ENCODE data around the gene PCDH9.

Gene PCDH9

GRCh38 chr13:67048821-67049150 lies 181.3 kb downstream of the PCDH9 start:
- no peaks in the 10 kb centered on the region for H3K9me3 ChIP-seq
- H3K27ac ChIP-seq = no peak overlapping the region
- H3K4me1 ChIP-seq (ENCODE audit: control insufficient read depth in 1 of 2, insufficient read depth in 1 of 2, low read depth in 1 of 2, low read length in 1 of 2) = no peaks in the 10 kb centered on the region
- no peak overlapping the region for H3K4me3 ChIP-seq (ENCODE audit: low read depth in 1 of 2, low read length in 1 of 2)
- H3K36me3 ChIP-seq = no peaks in the 10 kb centered on the region
- TF ChIP-seq, protein P1, sequence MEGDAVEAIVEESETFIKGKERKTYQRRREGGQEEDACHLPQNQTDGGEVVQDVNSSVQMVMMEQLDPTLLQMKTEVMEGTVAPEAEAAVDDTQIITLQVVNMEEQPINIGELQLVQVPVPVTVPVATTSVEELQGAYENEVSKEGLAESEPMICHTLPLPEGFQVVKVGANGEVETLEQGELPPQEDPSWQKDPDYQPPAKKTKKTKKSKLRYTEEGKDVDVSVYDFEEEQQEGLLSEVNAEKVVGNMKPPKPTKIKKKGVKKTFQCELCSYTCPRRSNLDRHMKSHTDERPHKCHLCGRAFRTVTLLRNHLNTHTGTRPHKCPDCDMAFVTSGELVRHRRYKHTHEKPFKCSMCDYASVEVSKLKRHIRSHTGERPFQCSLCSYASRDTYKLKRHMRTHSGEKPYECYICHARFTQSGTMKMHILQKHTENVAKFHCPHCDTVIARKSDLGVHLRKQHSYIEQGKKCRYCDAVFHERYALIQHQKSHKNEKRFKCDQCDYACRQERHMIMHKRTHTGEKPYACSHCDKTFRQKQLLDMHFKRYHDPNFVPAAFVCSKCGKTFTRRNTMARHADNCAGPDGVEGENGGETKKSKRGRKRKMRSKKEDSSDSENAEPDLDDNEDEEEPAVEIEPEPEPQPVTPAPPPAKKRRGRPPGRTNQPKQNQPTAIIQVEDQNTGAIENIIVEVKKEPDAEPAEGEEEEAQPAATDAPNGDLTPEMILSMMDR (IDR thresholded peaks at IDR 0.05) = no peak
- H3K27me3 ChIP-seq = no peaks in the 10 kb centered on the region

DNA sequence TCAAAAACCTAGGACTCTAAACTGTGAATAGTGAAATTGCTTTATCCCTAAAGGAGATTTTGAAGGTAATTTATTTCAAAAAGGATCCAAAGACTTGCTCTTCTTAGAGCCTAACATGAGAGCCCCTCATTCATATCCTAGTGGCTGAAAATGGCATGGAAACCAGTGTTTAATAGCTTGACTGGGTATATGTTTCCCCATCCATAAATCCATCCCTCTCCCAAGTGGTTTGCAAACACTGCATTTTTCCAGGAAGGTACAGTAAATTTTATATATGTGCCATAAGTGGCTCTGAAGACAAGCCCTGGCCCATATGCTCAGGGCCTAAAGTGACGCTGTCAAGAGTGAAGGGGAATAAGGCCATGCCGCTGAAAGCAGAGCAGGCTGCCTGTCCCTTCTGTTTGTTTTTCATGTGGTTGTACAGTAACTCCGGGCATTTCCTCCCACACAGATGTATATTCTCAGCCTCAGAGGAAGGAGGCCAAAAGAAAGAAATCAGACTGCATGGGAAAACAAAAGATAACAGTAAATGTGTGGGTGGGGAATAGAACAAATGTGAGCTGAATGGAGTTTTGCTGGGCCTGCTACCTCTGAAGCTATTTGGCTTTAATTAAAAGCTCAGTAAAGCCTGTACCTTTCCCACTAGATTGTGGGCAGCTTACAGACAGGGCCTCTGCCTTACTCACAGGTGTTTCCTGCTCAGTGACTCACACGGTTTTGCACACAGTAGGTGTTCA lies 181.9 kb downstream of the PCDH9 start:
- TF ChIP-seq, protein P1 (IDR thresholded peaks at IDR 0.05) = no peak
- H3K27ac ChIP-seq = no peak overlapping the region

GRCh38 chr13:67045357-67045756 lies 184.8 kb downstream of the PCDH9 start:
- H3K9me3 ChIP-seq = no peaks in the 10 kb centered on the region
- no peak overlapping the region for H3K27ac ChIP-seq
- no peaks in the 10 kb centered on the region for H3K36me3 ChIP-seq
- H3K27me3 ChIP-seq = no peaks in the 10 kb centered on the region
- H3K4me1 ChIP-seq (ENCODE audit: control insufficient read depth in 1 of 2, insufficient read depth in 1 of 2, low read depth in 1 of 2, low read length in 1 of 2) = no peaks in the 10 kb centered on the region
- TF ChIP-seq, protein P1 (IDR thresholded peaks at IDR 0.05) = no peak
- H3K4me3 ChIP-seq (ENCODE audit: low read depth in 1 of 2, low read length in 1 of 2) = no peak overlapping the region

More for the DNA sequence above, 181.9 kb downstream of the PCDH9 start:
- no peak overlapping the region for H3K4me3 ChIP-seq (ENCODE audit: low read depth in 1 of 2, low read length in 1 of 2)
- H3K9me3 ChIP-seq = no peaks in the 10 kb centered on the region
- H3K4me1 ChIP-seq (ENCODE audit: control insufficient read depth in 1 of 2, insufficient read depth in 1 of 2, low read depth in 1 of 2, low read length in 1 of 2) = no peaks in the 10 kb centered on the region
- no peaks in the 10 kb centered on the region for H3K36me3 ChIP-seq
- no peaks in the 10 kb centered on the region for H3K27me3 ChIP-seq

DNA sequence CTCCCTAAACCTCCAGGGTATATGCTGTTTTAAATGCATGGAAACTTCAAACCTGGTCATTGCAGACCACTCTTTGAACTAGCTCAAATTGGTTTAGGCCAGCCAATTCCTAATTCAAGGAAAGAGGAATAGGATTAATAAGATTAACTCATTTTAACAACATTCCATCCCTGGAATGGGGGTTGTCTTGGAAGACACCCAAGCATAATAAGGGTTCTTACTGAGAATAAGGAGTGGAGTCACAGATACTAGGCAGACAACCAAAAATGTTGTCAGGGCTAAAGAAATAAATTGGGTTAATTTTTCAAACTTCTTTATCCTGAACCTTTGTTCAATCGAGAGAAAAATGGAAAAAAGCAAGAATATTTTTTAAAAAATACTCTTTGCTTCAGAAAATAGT lies 186.2 kb downstream of the PCDH9 start:
- Histone ChIP-seq H3K4me3 (ENCODE audit: low read depth in 1 of 2, low read length in 1 of 2) (no peak overlapping the region), H3K9me3 (no peaks in the 10 kb centered on the region), H3K27ac (no peak overlapping the region), H3K4me1 (ENCODE audit: control insufficient read depth in 1 of 2, insufficient read depth in 1 of 2, low read depth in 1 of 2, low read length in 1 of 2) (no peaks in the 10 kb centered on the region), H3K27me3 (no peaks in the 10 kb centered on the region), H3K36me3 (no peaks in the 10 kb centered on the region)
- TF ChIP-seq, protein P1 (IDR thresholded peaks at IDR 0.05) = no peak

DNA sequence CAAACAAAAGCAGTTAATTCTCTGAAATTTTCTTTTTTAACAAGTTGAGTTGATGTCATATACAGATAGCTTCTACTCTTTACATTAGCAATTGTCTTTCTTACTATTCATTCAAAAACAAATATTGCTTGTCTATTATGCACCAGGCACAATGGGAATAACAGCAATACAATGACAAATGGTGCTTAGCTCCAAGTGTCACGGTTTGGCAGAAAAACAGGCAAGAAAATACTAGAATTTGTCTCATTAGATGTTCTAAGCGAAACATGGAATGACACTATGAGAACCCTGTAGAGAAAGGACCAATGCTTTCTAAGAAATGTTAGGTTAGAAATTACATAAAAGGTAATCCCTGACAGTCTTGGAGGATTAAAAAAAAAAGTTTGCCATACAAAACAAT lies 187.6 kb downstream of the PCDH9 start:
- Histone ChIP-seq H3K4me3 (ENCODE audit: low read depth in 1 of 2, low read length in 1 of 2) (no peak overlapping the region), H3K9me3 (no peaks in the 10 kb centered on the region), H3K27ac (no peak overlapping the region), H3K36me3 (no peaks in the 10 kb centered on the region), H3K27me3 (no peaks in the 10 kb centered on the region), H3K4me1 (ENCODE audit: control insufficient read depth in 1 of 2, insufficient read depth in 1 of 2, low read depth in 1 of 2, low read length in 1 of 2) (no peaks in the 10 kb centered on the region)
- TF ChIP-seq, protein P1 (IDR thresholded peaks at IDR 0.05) = no peak
